ENCODE measurements around the gene SPANXB1. TPM values are rescaled to one million over a fixed set of nuclear protein-coding genes. Genes with fewer than 3 reads are reported as not detected.
A peak's percentile ranks its signal among the peaks of the same experiment; 100 is the strongest.
"Not testable (repeated sequence)": the region's sequence is repeated elsewhere in the genome, so short reads cannot be mapped to it uniquely, and the experiment has no call there.

Gene SPANXB1
- total RNA-seq (2022) (not detected in 2 replicates), Bru-seq, nascent RNA (percentile 23 among the genes with signal in this experiment), BruChase-seq, experiment 1, labeled RNA remaining after a 6-hour chase (percentile 22 among the genes with signal in this experiment), BruChase-seq, experiment 2, labeled RNA remaining after a 2-hour chase (not detected)
- long read RNA-seq: 0 reads

- H3K27ac Mint-ChIP-seq (ENCODE audit: low read depth, unreplicated experiment); H3K4me3 Mint-ChIP-seq (ENCODE audit: unreplicated experiment); H3K27me3 Mint-ChIP-seq (ENCODE audit: insufficient read depth, unreplicated experiment); H3K36me3 Mint-ChIP-seq (ENCODE audit: insufficient read depth, unreplicated experiment); POLR2A ChIA-PET; intact Hi-C loops (cut with micrococcal nuclease); H3K4me1 Mint-ChIP-seq (ENCODE audit: insufficient read depth, unreplicated experiment); DNase-seq (ENCODE audit: unreplicated experiment); BruUV-seq (replicated peaks); CTCF ChIA-PET: not testable (repeated sequence)
- peaks cover 11% of the 10 kb centered on the region for H3K9me3 Mint-ChIP-seq (ENCODE audit: unreplicated experiment)
Measured at GRCh38 chrX:141002568-141002967, at the start of gene SPANXB1. SPANXB1 (plus strand) TSS chrX:141002594; CDS start chrX:141002694, 100 bp downstream.

- no peaks in the 10 kb centered on the region for H3K27me3 Mint-ChIP-seq (ENCODE audit: insufficient read depth, unreplicated experiment)
- BruUV-seq (replicated peaks): no TSS peak
- no peaks in the 10 kb centered on the region for H3K4me1 Mint-ChIP-seq (ENCODE audit: insufficient read depth, unreplicated experiment)
- H3K4me3 Mint-ChIP-seq (ENCODE audit: unreplicated experiment): no peak overlapping the region
- no peak overlapping the region for H3K27ac Mint-ChIP-seq (ENCODE audit: low read depth, unreplicated experiment)
- H3K36me3 Mint-ChIP-seq (ENCODE audit: insufficient read depth, unreplicated experiment): no peaks in the 10 kb centered on the region
- POLR2A ChIA-PET: no interaction called here
- H3K9me3 Mint-ChIP-seq (ENCODE audit: unreplicated experiment): no peaks in the 10 kb centered on the region
- DNase-seq (ENCODE audit: unreplicated experiment): no peak
- CTCF ChIA-PET: no interaction called here
- intact Hi-C loops (cut with micrococcal nuclease): no loop called here
- no peak for TF ChIP-seq CTCF (IDR thresholded peaks at IDR 0.05; ENCODE audit: unreplicated experiment)
Measured at GRCh38 chrX:140967036-140967435, 35.4 kb upstream of the SPANXB1 start.

- TF ChIP-seq CTCF (IDR thresholded peaks at IDR 0.05; ENCODE audit: unreplicated experiment): no peak
- Mint-ChIP-seq H3K27ac (ENCODE audit: low read depth, unreplicated experiment) (no peak overlapping the region), H3K4me1 (ENCODE audit: insufficient read depth, unreplicated experiment) (no peaks in the 10 kb centered on the region), H3K9me3 (ENCODE audit: unreplicated experiment) (peaks cover 7% of the 10 kb centered on the region), H3K4me3 (ENCODE audit: unreplicated experiment) (no peak overlapping the region), H3K36me3 (ENCODE audit: insufficient read depth, unreplicated experiment) (no peaks in the 10 kb centered on the region), H3K27me3 (ENCODE audit: insufficient read depth, unreplicated experiment) (no peaks in the 10 kb centered on the region)
- intact Hi-C loops (cut with micrococcal nuclease): no loop called here
- ChIA-PET POLR2A (no interaction called here), CTCF (interaction anchor here (0.7 kb wide), 1 partner anchor 428 kb away, joined by 3 read pairs; no protein-coding TSS in a partner anchor)
- no TSS peak for BruUV-seq (replicated peaks)
- no peak for DNase-seq (ENCODE audit: unreplicated experiment)
Measured at GRCh38 chrX:140971099-140971795, 31.1 kb upstream of the SPANXB1 start.

- CTCF ChIA-PET: interaction anchor here (0.7 to 1.0 kb wide), 2 partner anchors 57 to 214 kb away, joined by 3 to 5 read pairs; no protein-coding TSS in a partner anchor
- no peak for TF ChIP-seq CTCF (IDR thresholded peaks at IDR 0.05; ENCODE audit: unreplicated experiment)
- intact Hi-C loops (cut with micrococcal nuclease): no loop called here
Measured at GRCh38 chrX:140975472-140975871, 26.9 kb upstream of the SPANXB1 start.

More at GRCh38 chrX:140975472-140975871, 26.9 kb upstream of the SPANXB1 start:
- Mint-ChIP-seq H3K27ac (ENCODE audit: low read depth, unreplicated experiment) (no peak overlapping the region), H3K4me3 (ENCODE audit: unreplicated experiment) (no peak overlapping the region), H3K27me3 (ENCODE audit: insufficient read depth, unreplicated experiment) (no peaks in the 10 kb centered on the region), H3K9me3 (ENCODE audit: unreplicated experiment) (peaks cover 7% of the 10 kb centered on the region), H3K36me3 (ENCODE audit: insufficient read depth, unreplicated experiment) (no peaks in the 10 kb centered on the region), H3K4me1 (ENCODE audit: insufficient read depth, unreplicated experiment) (no peaks in the 10 kb centered on the region)
- no TSS peak for BruUV-seq (replicated peaks)
- DNase-seq (ENCODE audit: unreplicated experiment): no peak
- POLR2A ChIA-PET: no interaction called here

Measured in MCF 10A (cell line).